Right lung (tissue), 5 donors: ENCODE results near the gene ARHGEF25. TPM values are rescaled to one million over a fixed set of nuclear protein-coding genes. Genes with fewer than 3 reads are reported as not detected.

Experiments used
- DNase-seq, 2 donors: peaks; one replicate each; pipeline ENCODE4 v3.0.0-alpha.2; 2013
- polyA plus RNA-seq, 5 donors: library from polyadenylated mRNA; unstranded; fragments of 120-200 nt; gene quantifications; one replicate each; pipeline versions ENCODE4 v1.2.1 to v1.2.3, GENCODE V29; 2013; ENCODE audit warnings: inconsistent platforms in 1 of 5, low replicate concordance in 1 of 5; ENCODE audit not compliant: insufficient read length in 5 of 5, insufficient read depth in 1 of 5

ARHGEF25 gene
- polyA plus RNA-seq, 5 donors = 38.6 to 50.4 (median 46.4) TPM

GRCh38 chr12:57620936-57621496, 9.8 kb downstream of the ARHGEF25 start:
- no peak for DNase-seq

GRCh38 chr12:57621497-57622292, 10.5 kb downstream of the ARHGEF25 start:
- peak; percentile 51 to 53 for DNase-seq

GRCh38 chr12:57622293-57623245, 11.3 kb downstream of the ARHGEF25 start:
- no peak for DNase-seq

- no peak for DNase-seq
Observed at GRCh38 chr12:57623385-57623784, 12.2 kb downstream of the ARHGEF25 start.

- DNase-seq = no peak
Observed at GRCh38 chr12:57623811-57624390, 12.7 kb downstream of the ARHGEF25 start.

- DNase-seq = no peak
Observed at GRCh38 chr12:57624441-57625220, 13.4 kb downstream of the ARHGEF25 start.

GRCh38 chr12:57625261-57626032, 14.2 kb downstream of the ARHGEF25 start:
- no peak for DNase-seq

GRCh38 chr12:57626111-57626920, 15.1 kb downstream of the ARHGEF25 start:
- no peak for DNase-seq

GRCh38 chr12:57626921-57627445, 15.7 kb downstream of the ARHGEF25 start:
- DNase-seq = no peak

GRCh38 chr12:57627501-57628279, 16.5 kb downstream of the ARHGEF25 start:
- DNase-seq = no peak

GRCh38 chr12:57628280-57629191, 17.3 kb downstream of the ARHGEF25 start:
- DNase-seq = no peak

- DNase-seq = no peak
Observed at GRCh38 chr12:57629897-57630471, 18.7 kb downstream of the ARHGEF25 start.

GRCh38 chr12:57630891-57631433, 19.7 kb downstream of the ARHGEF25 start:
- DNase-seq = no peak

GRCh38 chr12:57631566-57632072, 20.4 kb downstream of the ARHGEF25 start:
- DNase-seq = no peak

GRCh38 chr12:57632073-57632957, 21.1 kb downstream of the ARHGEF25 start:
- DNase-seq = no peak
